BJ (cell line): Measurements from ENCODE around the gene LRTM2. TPM values are rescaled to one million over a fixed set of nuclear protein-coding genes. Genes with fewer than 3 reads are reported as not detected.

Experiments used
- CTCF ChIA-PET: fragments of 350-600 bp; formaldehyde crosslinking; extraction: SDS; loops from one replicate; lab custom pipeline; 2021; ENCODE audit warnings: antibody characterized with exemption, inconsistent platforms; lab: Yijun Ruan, JAX
- POLR2A ChIA-PET: fragments of 300-600 bp; sonication (Branson Sonifier 250); formaldehyde crosslinking; extraction: SDS; loops from one replicate; lab custom pipeline; 2021; ENCODE audit warnings: antibody characterized with exemption; lab: Charles Lee
- DNase-seq: peaks from one replicate; pipeline ENCODE4 v3.0.0-alpha.2; 2011; ENCODE audit warnings: low read depth
- H3K27me3 ChIP-seq: 2 replicates; pipeline ENCODE4 v1.6.0; 2011; ENCODE audit warnings: low read length; ENCODE audit not compliant: control insufficient read depth, insufficient read depth
- H3K36me3 ChIP-seq: 2 replicates; pipeline ENCODE4 v1.5.1; 2011; ENCODE audit warnings: low read length; ENCODE audit not compliant: control insufficient read depth, insufficient read depth
- H3K4me3 ChIP-seq: 2 replicates; pipeline ENCODE4 v1.5.1; 2011; ENCODE audit warnings: low read depth, mild to moderate bottlenecking, control low read depth, low read length
- polyA plus RNA-seq: library from polyadenylated mRNA; depleted of rRNA; stranded (reverse); fragments of >200 nt; gene quantifications from 2 replicates; pipeline ENCODE4 v1.2.3, GENCODE V29; 2011
- TF ChIP-seq, protein P1 (sequence below): IDR thresholded peaks from 2 replicates; pipeline ENCODE4 v1.5.1; 2011; ENCODE audit warnings: low read depth, mild to moderate bottlenecking, control low read depth, inconsistent platforms, low read length, moderate library complexity; ENCODE audit not compliant: insufficient read depth

The LRTM2 gene
- polyA plus RNA-seq, 1 experiment, result not detected

DNA sequence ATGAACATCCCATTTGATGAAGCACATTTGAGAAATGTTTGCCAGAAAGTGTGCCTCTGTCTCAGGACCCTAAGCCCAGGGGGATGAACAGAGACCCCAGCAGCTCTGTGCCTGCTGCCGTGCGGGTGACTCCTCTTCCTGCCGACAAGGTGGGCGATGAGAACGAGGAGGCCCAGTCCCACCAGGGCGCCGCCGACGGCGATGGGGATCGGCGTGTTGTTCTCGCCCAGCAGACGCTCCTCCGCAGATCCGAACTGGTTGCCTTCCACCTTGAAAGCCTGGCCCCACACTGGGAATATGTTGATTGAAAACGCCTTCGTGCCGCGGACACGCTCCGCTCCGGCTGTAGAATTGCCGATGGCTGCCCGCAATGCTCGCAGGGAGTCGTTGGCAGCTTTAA lies 44.1 kb downstream of the LRTM2 start:
- H3K36me3 ChIP-seq, result no peaks in the 10 kb centered on the region
- peaks cover 9% of the 10 kb centered on the region; the same call in 1 of the 2 replicates for H3K27me3 ChIP-seq
- TF ChIP-seq, protein P1, sequence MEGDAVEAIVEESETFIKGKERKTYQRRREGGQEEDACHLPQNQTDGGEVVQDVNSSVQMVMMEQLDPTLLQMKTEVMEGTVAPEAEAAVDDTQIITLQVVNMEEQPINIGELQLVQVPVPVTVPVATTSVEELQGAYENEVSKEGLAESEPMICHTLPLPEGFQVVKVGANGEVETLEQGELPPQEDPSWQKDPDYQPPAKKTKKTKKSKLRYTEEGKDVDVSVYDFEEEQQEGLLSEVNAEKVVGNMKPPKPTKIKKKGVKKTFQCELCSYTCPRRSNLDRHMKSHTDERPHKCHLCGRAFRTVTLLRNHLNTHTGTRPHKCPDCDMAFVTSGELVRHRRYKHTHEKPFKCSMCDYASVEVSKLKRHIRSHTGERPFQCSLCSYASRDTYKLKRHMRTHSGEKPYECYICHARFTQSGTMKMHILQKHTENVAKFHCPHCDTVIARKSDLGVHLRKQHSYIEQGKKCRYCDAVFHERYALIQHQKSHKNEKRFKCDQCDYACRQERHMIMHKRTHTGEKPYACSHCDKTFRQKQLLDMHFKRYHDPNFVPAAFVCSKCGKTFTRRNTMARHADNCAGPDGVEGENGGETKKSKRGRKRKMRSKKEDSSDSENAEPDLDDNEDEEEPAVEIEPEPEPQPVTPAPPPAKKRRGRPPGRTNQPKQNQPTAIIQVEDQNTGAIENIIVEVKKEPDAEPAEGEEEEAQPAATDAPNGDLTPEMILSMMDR, result no peak
- ChIA-PET POLR2A (no interaction called here), CTCF (no interaction called here)
- no peak overlapping the region for H3K4me3 ChIP-seq
- no peak for DNase-seq

DNA sequence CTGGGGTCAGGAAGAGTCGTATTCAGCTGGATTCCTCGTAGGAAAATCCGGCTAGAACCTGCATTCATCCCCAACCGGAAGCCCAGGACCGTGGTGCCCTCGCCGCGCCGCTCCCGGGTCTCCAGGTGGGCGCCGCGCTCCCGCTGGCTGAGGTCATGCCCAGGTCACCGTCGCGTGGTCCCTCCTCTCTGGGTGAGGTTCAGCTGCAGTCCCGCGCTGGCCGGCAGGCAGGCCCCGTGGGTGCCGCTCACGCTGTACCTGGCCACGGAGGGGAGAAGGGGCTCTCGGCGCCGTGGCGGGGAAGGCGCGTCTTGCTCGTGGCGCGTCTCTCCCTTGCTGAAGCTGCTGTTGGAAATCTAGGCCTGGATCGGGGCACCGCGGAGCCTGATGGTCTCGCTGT lies 44.5 kb downstream of the LRTM2 start:
- Histone ChIP-seq H3K36me3 (no peaks in the 10 kb centered on the region), H3K27me3 (peaks cover 9% of the 10 kb centered on the region; the same call in 1 of the 2 replicates), H3K4me3 (no peak overlapping the region)
- DNase-seq, result no peak
- ChIA-PET CTCF (no interaction called here), POLR2A (no interaction called here)
- TF ChIP-seq, protein P1, result no peak

DNA sequence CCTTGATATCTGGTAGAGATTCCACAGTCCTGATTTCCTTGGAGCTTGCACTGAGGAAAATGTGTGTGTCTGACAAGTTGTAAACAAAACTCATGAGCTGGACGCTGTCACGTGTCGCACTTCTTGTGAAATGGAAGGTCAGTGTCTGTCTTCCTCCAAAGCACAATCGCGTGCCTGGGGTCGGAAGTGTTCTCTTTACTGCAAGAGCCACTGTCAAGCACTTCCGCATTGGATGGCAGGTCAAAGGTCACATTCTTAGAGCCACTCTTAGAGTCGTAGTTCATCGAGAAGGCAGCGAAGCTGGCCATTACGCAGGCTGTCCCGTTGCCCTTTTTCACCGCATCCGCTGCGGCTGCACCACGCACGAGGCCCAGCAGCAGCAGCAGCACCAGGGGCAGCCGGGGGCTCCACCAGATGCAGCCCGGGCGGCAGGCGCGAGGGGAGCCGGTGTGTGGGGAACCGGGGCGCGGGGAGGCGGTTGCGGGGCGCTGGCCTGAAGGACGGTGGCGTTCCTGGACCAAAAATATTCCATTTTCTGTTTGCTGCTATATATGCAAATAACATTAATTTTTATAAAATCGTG lies 45.0 kb downstream of the LRTM2 start:
- H3K36me3 ChIP-seq, result no peaks in the 10 kb centered on the region
- H3K4me3 ChIP-seq, result no peak overlapping the region
- DNase-seq, result no peak
- ChIA-PET POLR2A (no interaction called here), CTCF (no interaction called here)
- peaks cover 9% of the 10 kb centered on the region; the same call in 1 of the 2 replicates for H3K27me3 ChIP-seq
- TF ChIP-seq, protein P1, result no peak

DNA sequence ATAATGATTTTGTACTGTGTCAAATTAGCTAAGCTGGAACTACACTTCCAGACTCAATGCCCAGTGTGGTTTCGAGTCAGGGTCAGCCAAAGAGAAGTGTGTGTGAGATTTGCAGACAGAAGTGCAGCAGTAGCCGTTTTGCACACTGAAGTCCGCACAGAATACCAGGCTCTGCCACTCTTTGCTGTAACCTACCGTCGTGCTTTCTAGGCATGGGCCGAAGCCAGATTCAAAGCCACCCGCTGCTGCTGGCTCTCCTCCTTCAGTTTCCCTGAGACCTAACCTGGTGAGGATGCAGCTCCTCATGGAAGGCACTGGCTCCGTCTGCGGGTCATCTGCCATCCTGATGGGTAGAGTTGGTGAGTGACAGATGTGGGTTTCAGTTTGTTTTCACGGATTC lies 48.8 kb downstream of the LRTM2 start:
- TF ChIP-seq, protein P1, result no peak
- Histone ChIP-seq H3K36me3 (no peaks in the 10 kb centered on the region), H3K4me3 (no peak overlapping the region), H3K27me3 (peaks cover 14% of the 10 kb centered on the region)
- DNase-seq, result no peak
- ChIA-PET POLR2A (no interaction called here), CTCF (interaction anchor here (1.0 to 2.1 kb wide), 2 partner anchors 18 to 33 kb away, joined by 3 to 4 read pairs; no protein-coding TSS in a partner anchor)

DNA sequence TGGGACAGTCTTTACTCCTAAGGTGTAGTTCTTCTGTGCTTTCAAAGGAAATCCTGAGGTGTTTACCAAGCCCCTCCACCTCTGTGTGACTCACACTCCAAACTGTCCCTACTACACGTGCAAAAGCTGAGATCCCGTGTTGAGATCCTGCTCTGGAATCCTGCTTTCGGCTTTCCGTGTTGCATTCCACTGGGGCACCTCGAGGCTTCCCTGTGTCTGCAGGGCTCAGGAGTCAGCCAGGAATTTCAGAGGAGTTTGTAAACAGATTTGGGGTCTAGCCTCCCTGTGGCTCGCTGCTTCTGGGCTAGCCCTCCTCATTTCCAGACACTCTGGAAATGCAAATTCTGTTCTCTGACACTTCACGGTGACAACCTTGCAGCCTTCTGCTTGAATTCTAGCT lies 49.7 kb downstream of the LRTM2 start:
- CTCF ChIA-PET, result interaction anchor here (1.0 to 2.1 kb wide), 2 partner anchors 17 to 32 kb away, joined by 3 to 4 read pairs; no protein-coding TSS in a partner anchor
- TF ChIP-seq, protein P1, result no peak

More for the DNA sequence above, 49.7 kb downstream of the LRTM2 start:
- POLR2A ChIA-PET, result no interaction called here
- Histone ChIP-seq H3K36me3 (no peaks in the 10 kb centered on the region), H3K27me3 (peaks cover 19% of the 10 kb centered on the region), H3K4me3 (no peak overlapping the region)
- DNase-seq, result no peak
